ENCODE measurements around the gene BUB1.
"Not testable (repeated sequence)": the region's sequence is repeated elsewhere in the genome, so short reads cannot be mapped to it uniquely, and the experiment has no call there.

Gene BUB1

GRCh38 chr2:110714452-110715224, 36.8 kb upstream of the BUB1 start:
- no peak overlapping the region for H3K27ac ChIP-seq (ENCODE audit: low read depth in 2 of 2, low read length in 2 of 2)
- no peaks in the 10 kb centered on the region for H3K9me3 ChIP-seq (ENCODE audit: control insufficient read depth in 2 of 2, low read length in 2 of 2)
- H3K9ac ChIP-seq (ENCODE audit: low read depth in 1 of 2, low read length in 2 of 2) = no peak overlapping the region
- H3K4me3 ChIP-seq (ENCODE audit: low read length in 2 of 2) = no peak overlapping the region
- H3K4me1 ChIP-seq (ENCODE audit: control insufficient read depth in 2 of 2, insufficient read depth in 2 of 2, low read length in 2 of 2) = peaks cover 4 to 12% of the 10 kb centered on the region in 2 donors
- peaks cover 0 to 2% of the 10 kb centered on the region in 2 donors for H3K27me3 ChIP-seq (ENCODE audit: control insufficient read depth in 2 of 2, insufficient read depth in 2 of 2, low read length in 2 of 2)
- H3K36me3 ChIP-seq (ENCODE audit: control insufficient read depth in 2 of 2, insufficient read depth in 2 of 2, low read length in 2 of 2) = no peaks in the 10 kb centered on the region

DNA sequence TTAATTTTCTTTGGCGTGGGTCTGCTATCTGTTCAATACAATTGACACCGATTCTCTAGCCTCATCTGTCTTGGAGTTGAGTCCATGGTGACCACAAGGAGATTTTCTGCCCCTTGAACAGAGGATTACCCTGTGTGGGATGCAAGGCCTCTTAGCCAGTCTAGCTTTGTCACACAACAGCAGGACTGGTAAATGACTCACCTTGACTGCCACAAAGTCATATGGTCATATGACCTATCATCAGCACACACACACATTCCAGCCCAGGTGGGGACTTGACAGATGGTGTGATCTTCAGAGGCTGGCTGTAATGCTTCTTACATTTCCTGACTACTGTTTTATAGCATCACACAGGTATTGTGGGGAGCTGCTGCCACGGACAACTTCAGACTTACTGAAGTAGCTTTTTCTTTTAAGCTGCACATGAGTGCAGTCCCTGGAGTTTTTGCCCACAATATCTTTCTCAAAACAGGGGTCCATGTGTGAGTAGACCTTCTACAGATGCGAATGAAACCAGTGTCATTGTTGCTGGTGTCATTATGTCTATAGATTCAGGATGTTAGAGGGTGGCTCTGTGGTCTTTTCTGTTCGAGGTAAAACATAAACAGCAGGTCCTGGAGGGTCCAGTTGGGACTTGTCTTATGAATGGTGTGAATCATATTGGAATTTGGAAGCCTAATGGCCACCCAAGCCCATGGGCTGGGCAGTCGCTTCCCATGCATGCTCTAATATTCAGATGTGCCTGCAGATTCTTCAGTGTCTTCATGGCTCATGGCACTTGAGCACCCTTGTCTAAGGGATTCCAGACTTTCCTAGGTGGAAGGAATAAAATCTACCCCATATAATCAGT, 35.9 kb upstream of the BUB1 start:
- H3K27me3 ChIP-seq (ENCODE audit: control insufficient read depth in 2 of 2, insufficient read depth in 2 of 2, low read length in 2 of 2) = peaks cover 0 to 2% of the 10 kb centered on the region in 2 donors
- H3K4me1 ChIP-seq (ENCODE audit: control insufficient read depth in 2 of 2, insufficient read depth in 2 of 2, low read length in 2 of 2) = peaks cover 4 to 12% of the 10 kb centered on the region in 2 donors
- no peak overlapping the region for H3K9ac ChIP-seq (ENCODE audit: low read depth in 1 of 2, low read length in 2 of 2)
- H3K9me3 ChIP-seq (ENCODE audit: control insufficient read depth in 2 of 2, low read length in 2 of 2) = no peaks in the 10 kb centered on the region
- no peak overlapping the region for H3K4me3 ChIP-seq (ENCODE audit: low read length in 2 of 2)
- H3K27ac ChIP-seq (ENCODE audit: low read depth in 2 of 2, low read length in 2 of 2) = no peak overlapping the region
- no peaks in the 10 kb centered on the region for H3K36me3 ChIP-seq (ENCODE audit: control insufficient read depth in 2 of 2, insufficient read depth in 2 of 2, low read length in 2 of 2)

GRCh38 chr2:110712737-110713136, 34.9 kb upstream of the BUB1 start:
- H3K9me3 ChIP-seq (ENCODE audit: control insufficient read depth in 2 of 2, low read length in 2 of 2) = no peaks in the 10 kb centered on the region
- peaks cover 4 to 12% of the 10 kb centered on the region in 2 donors for H3K4me1 ChIP-seq (ENCODE audit: control insufficient read depth in 2 of 2, insufficient read depth in 2 of 2, low read length in 2 of 2)
- no peak overlapping the region for H3K4me3 ChIP-seq (ENCODE audit: low read length in 2 of 2)
- H3K9ac ChIP-seq (ENCODE audit: low read depth in 1 of 2, low read length in 2 of 2) = no peak overlapping the region
- no peaks in the 10 kb centered on the region for H3K36me3 ChIP-seq (ENCODE audit: control insufficient read depth in 2 of 2, insufficient read depth in 2 of 2, low read length in 2 of 2)
- H3K27me3 ChIP-seq (ENCODE audit: control insufficient read depth in 2 of 2, insufficient read depth in 2 of 2, low read length in 2 of 2) = peaks cover 0 to 2% of the 10 kb centered on the region in 2 donors
- H3K27ac ChIP-seq (ENCODE audit: low read depth in 2 of 2, low read length in 2 of 2) = no peak overlapping the region

DNA sequence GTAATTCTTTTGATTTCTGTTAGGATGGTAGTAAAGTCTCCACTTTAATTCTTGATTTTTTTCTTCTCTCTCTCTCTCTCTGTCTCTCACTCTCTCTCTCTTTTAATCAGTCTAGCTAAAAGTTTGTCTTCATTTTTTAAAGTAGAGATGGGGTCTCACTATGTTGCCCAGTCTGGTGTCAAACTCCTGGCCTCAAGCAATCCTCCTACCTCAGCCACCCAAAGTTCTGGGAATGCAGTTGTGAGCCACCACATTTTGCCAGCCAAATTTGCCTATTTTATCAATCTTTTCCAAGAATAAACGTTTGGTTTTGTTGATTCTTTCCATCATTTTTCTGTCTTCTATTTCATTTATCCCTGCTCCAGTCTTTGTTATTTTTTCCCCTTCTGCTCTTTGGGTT, 30.6 kb upstream of the BUB1 start:
- Histone ChIP-seq H3K36me3 (ENCODE audit: control insufficient read depth in 2 of 2, insufficient read depth in 2 of 2, low read length in 2 of 2) (no peaks in the 10 kb centered on the region), H3K27me3 (ENCODE audit: control insufficient read depth in 2 of 2, insufficient read depth in 2 of 2, low read length in 2 of 2) (peaks cover 0 to 2% of the 10 kb centered on the region in 2 donors), H3K9me3 (ENCODE audit: control insufficient read depth in 2 of 2, low read length in 2 of 2) (no peaks in the 10 kb centered on the region), H3K4me1 (ENCODE audit: control insufficient read depth in 2 of 2, insufficient read depth in 2 of 2, low read length in 2 of 2) (no peaks in the 10 kb centered on the region), H3K4me3 (ENCODE audit: low read length in 2 of 2) (no peak overlapping the region), H3K9ac (ENCODE audit: low read depth in 1 of 2, low read length in 2 of 2) (no peak overlapping the region), H3K27ac (ENCODE audit: low read depth in 2 of 2, low read length in 2 of 2) (no peak overlapping the region)

DNA sequence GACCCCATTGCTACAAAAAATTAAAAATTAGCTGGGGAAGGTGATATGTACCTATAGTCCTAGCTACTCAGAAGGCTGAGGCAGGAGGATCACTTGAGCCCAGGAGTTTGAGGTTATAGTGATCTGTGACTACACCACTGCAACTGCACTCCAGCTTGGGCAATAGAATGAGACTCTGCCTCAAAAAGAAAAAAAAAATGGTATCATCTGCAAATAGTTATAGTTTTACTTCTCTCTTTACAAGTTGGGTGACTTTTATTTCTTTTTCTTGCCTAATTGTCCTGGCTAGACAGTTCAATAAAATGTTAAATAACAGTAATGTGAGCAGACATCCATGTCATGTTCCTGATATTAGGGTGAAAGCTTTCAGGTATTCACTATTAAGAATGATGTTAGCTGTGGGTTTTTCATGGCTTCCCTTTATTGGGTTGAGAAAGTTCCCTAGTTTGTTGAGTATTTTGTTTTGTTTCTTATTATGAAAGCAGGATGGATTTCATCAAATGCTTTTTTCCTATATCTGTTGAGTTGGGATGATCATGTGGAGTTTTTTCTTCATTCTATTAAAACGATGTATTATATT, 29.6 kb upstream of the BUB1 start:
- Histone ChIP-seq H3K27me3 (ENCODE audit: control insufficient read depth in 2 of 2, insufficient read depth in 2 of 2, low read length in 2 of 2) (peaks cover 0 to 2% of the 10 kb centered on the region in 2 donors), H3K27ac (ENCODE audit: low read depth in 2 of 2, low read length in 2 of 2) (no peak overlapping the region), H3K9ac (ENCODE audit: low read depth in 1 of 2, low read length in 2 of 2) (no peak overlapping the region), H3K4me3 (ENCODE audit: low read length in 2 of 2) (no peak overlapping the region), H3K4me1 (ENCODE audit: control insufficient read depth in 2 of 2, insufficient read depth in 2 of 2, low read length in 2 of 2) (no peaks in the 10 kb centered on the region), H3K36me3 (ENCODE audit: control insufficient read depth in 2 of 2, insufficient read depth in 2 of 2, low read length in 2 of 2) (no peaks in the 10 kb centered on the region), H3K9me3 (ENCODE audit: control insufficient read depth in 2 of 2, low read length in 2 of 2) (no peaks in the 10 kb centered on the region)

DNA sequence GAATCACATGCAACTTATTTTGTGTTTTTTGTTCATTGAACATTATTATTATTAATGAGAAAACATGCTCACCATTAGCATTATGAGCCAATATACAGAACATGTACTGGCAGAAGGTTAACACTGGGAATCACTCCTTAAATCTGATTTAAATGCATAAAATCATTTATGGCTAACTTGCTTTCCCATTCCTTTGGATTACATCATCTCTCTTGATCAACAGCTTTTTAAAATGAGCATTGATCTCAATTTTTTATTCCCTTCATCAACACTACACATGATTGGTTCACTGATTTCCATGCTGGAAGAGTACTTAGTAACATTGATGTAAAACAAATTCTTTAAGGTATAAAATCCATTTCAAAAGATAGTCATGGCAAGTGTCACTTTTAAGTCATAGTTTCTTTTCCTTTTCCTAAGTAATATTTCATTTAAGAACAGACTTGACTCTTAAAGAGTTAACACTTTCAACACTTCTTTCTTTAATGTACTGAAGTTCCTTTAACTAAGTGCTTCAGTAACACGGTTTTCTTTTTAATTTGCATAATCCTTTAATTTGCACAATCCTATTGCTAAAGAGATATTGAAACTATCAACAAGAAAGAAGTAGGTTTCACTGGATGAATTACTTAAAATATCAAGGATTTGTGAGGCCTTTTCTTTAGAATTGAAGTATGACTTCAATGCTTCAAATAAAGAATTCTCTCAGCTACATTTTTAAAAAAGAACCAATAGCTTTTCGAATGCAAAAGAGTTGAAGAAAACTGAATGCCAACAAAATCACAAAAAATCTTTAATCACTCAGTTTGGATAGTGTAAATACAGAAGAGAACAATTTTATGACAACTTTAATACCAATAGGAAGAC, 24.9 kb upstream of the BUB1 start:
- Histone ChIP-seq H3K27me3 (ENCODE audit: control insufficient read depth in 2 of 2, insufficient read depth in 2 of 2, low read length in 2 of 2) (no peaks in the 10 kb centered on the region), H3K36me3 (ENCODE audit: control insufficient read depth in 2 of 2, insufficient read depth in 2 of 2, low read length in 2 of 2) (no peaks in the 10 kb centered on the region), H3K27ac (ENCODE audit: low read depth in 2 of 2, low read length in 2 of 2) (no peak overlapping the region)

GRCh38 chr2:110698253-110698652, 20.4 kb upstream of the BUB1 start:
- H3K9me3 ChIP-seq (ENCODE audit: control insufficient read depth in 2 of 2, low read length in 2 of 2); H3K9ac ChIP-seq (ENCODE audit: low read depth in 1 of 2, low read length in 2 of 2); H3K36me3 ChIP-seq (ENCODE audit: control insufficient read depth in 2 of 2, insufficient read depth in 2 of 2, low read length in 2 of 2); H3K27ac ChIP-seq (ENCODE audit: low read depth in 2 of 2, low read length in 2 of 2); H3K4me1 ChIP-seq (ENCODE audit: control insufficient read depth in 2 of 2, insufficient read depth in 2 of 2, low read length in 2 of 2); H3K4me3 ChIP-seq (ENCODE audit: low read length in 2 of 2); H3K27me3 ChIP-seq (ENCODE audit: control insufficient read depth in 2 of 2, insufficient read depth in 2 of 2, low read length in 2 of 2): not testable (repeated sequence)

More for the DNA sequence above, 24.9 kb upstream of the BUB1 start:
- Histone ChIP-seq H3K9me3 (ENCODE audit: control insufficient read depth in 2 of 2, low read length in 2 of 2) (no peaks in the 10 kb centered on the region), H3K4me3 (ENCODE audit: low read length in 2 of 2) (no peak overlapping the region), H3K4me1 (ENCODE audit: control insufficient read depth in 2 of 2, insufficient read depth in 2 of 2, low read length in 2 of 2) (no peaks in the 10 kb centered on the region), H3K9ac (ENCODE audit: low read depth in 1 of 2, low read length in 2 of 2) (no peak overlapping the region)

DNA sequence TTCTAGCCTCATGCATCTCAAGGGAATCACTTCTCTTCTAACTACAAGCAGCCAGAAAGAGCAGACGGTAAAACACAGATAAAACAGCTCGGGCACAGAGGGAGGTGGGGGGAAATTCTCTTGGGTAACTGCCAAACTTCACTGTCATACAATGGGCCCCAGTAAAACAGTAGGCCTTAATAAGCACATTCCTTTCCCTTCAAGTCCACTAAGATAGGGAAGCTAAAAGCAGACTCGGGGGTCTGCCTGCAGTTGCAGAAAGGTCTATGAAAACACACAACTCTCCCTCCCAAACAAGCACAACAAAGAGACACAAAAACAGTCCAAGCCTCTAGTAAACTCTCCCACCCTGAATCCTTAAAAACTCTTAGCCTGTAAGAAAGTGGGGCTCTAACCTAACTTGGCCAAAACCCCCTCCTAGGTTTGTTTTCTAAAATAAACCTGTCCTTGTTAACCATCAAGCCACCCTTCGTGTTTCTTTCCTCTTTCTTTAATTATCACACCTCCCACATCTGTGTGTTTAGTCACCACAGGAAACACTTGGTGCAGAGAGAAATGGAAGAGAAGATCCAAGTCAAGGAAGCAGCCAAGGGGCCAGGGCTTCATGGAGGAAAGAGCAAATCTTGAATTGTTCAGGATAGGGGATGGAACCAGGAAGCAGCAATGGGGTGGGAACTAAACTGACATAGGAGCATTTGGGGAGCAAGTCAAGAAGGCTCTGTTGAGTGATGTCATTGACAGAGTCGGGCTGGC, 17.5 kb upstream of the BUB1 start:
- H3K9me3 ChIP-seq (ENCODE audit: control insufficient read depth in 2 of 2, low read length in 2 of 2); H3K4me3 ChIP-seq (ENCODE audit: low read length in 2 of 2); H3K36me3 ChIP-seq (ENCODE audit: control insufficient read depth in 2 of 2, insufficient read depth in 2 of 2, low read length in 2 of 2); H3K27ac ChIP-seq (ENCODE audit: low read depth in 2 of 2, low read length in 2 of 2); H3K27me3 ChIP-seq (ENCODE audit: control insufficient read depth in 2 of 2, insufficient read depth in 2 of 2, low read length in 2 of 2); H3K9ac ChIP-seq (ENCODE audit: low read depth in 1 of 2, low read length in 2 of 2); H3K4me1 ChIP-seq (ENCODE audit: control insufficient read depth in 2 of 2, insufficient read depth in 2 of 2, low read length in 2 of 2): not testable (repeated sequence)

- no peaks in the 10 kb centered on the region for H3K4me1 ChIP-seq (ENCODE audit: control insufficient read depth in 2 of 2, insufficient read depth in 2 of 2, low read length in 2 of 2)
- H3K27ac ChIP-seq (ENCODE audit: low read depth in 2 of 2, low read length in 2 of 2) = no peak overlapping the region
- H3K36me3 ChIP-seq (ENCODE audit: control insufficient read depth in 2 of 2, insufficient read depth in 2 of 2, low read length in 2 of 2) = no peaks in the 10 kb centered on the region
- H3K9me3 ChIP-seq (ENCODE audit: control insufficient read depth in 2 of 2, low read length in 2 of 2) = no peaks in the 10 kb centered on the region
- H3K4me3 ChIP-seq (ENCODE audit: low read length in 2 of 2) = no peak overlapping the region
- H3K9ac ChIP-seq (ENCODE audit: low read depth in 1 of 2, low read length in 2 of 2) = no peak overlapping the region
- H3K27me3 ChIP-seq (ENCODE audit: control insufficient read depth in 2 of 2, insufficient read depth in 2 of 2, low read length in 2 of 2) = no peaks in the 10 kb centered on the region
Observed at GRCh38 chr2:110691612-110692258, 13.9 kb upstream of the BUB1 start.

All from mucosa of rectum (tissue), 2 donors.